HepG2 (cell line): Measurements from ENCODE around the gene MN1.

Experiments used
- TMF1 ChIP-seq: sonication (generic); formaldehyde crosslinking; IDR thresholded peaks from 2 replicates; pipeline ENCODE4 v1.8.1; 2022; ENCODE audit warnings: low read depth, missing genetic modification reagents
- ZBTB21 ChIP-seq: sonication (generic); formaldehyde crosslinking; IDR thresholded peaks from 2 replicates; pipeline ENCODE4 v1.4.0; 2020; ENCODE audit warnings: missing genetic modification reagents
- ZKSCAN5 ChIP-seq: sonication (generic); formaldehyde crosslinking; IDR thresholded peaks from 2 replicates; pipeline ENCODE4 v1.5.1; 2020; ENCODE audit warnings: mild to moderate bottlenecking, missing genetic modification reagents
- ZNF441 ChIP-seq: sonication (generic); formaldehyde crosslinking; IDR thresholded peaks from 2 replicates; pipeline ENCODE4 v1.7.0; 2021; ENCODE audit warnings: missing genetic modification reagents, borderline replicate concordance

- TF ChIP-seq ZKSCAN5 (CRISPR knock-in tag) (no peak), TMF1 (no peak), ZBTB21 (no peak), ZNF441 (CRISPR knock-in tag) (no peak)
Measured at GRCh38 chr22:27751277-27752070, 50.1 kb downstream of the MN1 start.
